GM13976 (cell line): ENCODE data around the gene RHCG.

Experiments
- DNase-seq: peaks from one replicate; pipeline ENCODE4 v3.0.0; 2012; ENCODE audit warnings: low spot score
- CTCF ChIP-seq: IDR thresholded peaks from 2 replicates; pipeline ENCODE4 v1.5.1; 2012; ENCODE audit warnings: borderline replicate concordance, mild to moderate bottlenecking; ENCODE audit not compliant: insufficient read depth; ENCODE audit errors: extremely low read depth, missing control alignments, control extremely low read depth
- in situ Hi-C: fragments of 300-500 bp; cut with MboI; formaldehyde crosslinking; loops from one replicate; pipeline ENCODE4 v1.12.0; 2022; ENCODE audit warnings: low sequenced_read_pairs, mixed read lengths, inconsistent platforms; ENCODE audit not compliant: unreplicated experiment

The RHCG gene

GRCh38 chr15:89504166-89504565 is 7.8 kb upstream of the RHCG start:
- in situ Hi-C loops: no loop called here
- TF ChIP-seq CTCF: no peak

GRCh38 chr15:89502867-89503595 is 6.6 kb upstream of the RHCG start:
- in situ Hi-C loops: no loop called here
- TF ChIP-seq CTCF: no peak
- no peak for DNase-seq

More at GRCh38 chr15:89504166-89504565, 7.8 kb upstream of the RHCG start:
- no peak for DNase-seq

- TF ChIP-seq CTCF: no peak
- no peak for DNase-seq
- in situ Hi-C loops: no loop called here
Observed at GRCh38 chr15:89501646-89502045, 5.3 kb upstream of the RHCG start.

- in situ Hi-C loops: no loop called here
- no peak for DNase-seq
- no peak for TF ChIP-seq CTCF
Observed at GRCh38 chr15:89500397-89501270, 4.3 kb upstream of the RHCG start.

- no peak for DNase-seq
- in situ Hi-C loops: no loop called here
- no peak for TF ChIP-seq CTCF
Observed at GRCh38 chr15:89499156-89499555, 2.8 kb upstream of the RHCG start.

- in situ Hi-C loops: no loop called here
- TF ChIP-seq CTCF: no peak
Observed at GRCh38 chr15:89498574-89498906, 2.2 kb upstream of the RHCG start.

More at GRCh38 chr15:89498574-89498906, 2.2 kb upstream of the RHCG start:
- no peak for DNase-seq
